H1 (cell line): ENCODE data around the gene CUBN. TPM values are rescaled to one million over a fixed set of nuclear protein-coding genes. Genes with fewer than 3 reads are reported as not detected.

Source experiments
- CTCF ChIA-PET: fragments of 300-600 bp; sonication (Branson Sonifier 250); formaldehyde crosslinking; loops from one replicate; lab custom pipeline; 2021; ENCODE audit not compliant: partially characterized antibody; lab: Charles Lee
- POLR2A ChIA-PET: fragments of 300-600 bp; sonication (Branson Sonifier 250); formaldehyde crosslinking; loops from one replicate; lab custom pipeline; 2021; ENCODE audit warnings: inconsistent platforms; ENCODE audit not compliant: partially characterized antibody; lab: Charles Lee
- DNase-seq, 2 experiments: peaks; one replicate each; pipeline versions ENCODE4 v3.0.0 to v3.0.0-alpha.2; 2010 to 2022; ENCODE audit warnings: low spot score in 2 of 2, low read depth in 1 of 2, mixed read lengths in 1 of 2
- FAIRE-seq: peaks from 2 replicates; lab custom pipeline; 2011; peaks lifted over from hg19 to GRCh38; lab: Jason Lieb, UNC
- H2AFZ ChIP-seq: 2 replicates; pipeline ENCODE4 v1.8.1; 2012; ENCODE audit warnings: low read length, inconsistent platforms
- H2AK5ac ChIP-seq: 2 replicates; pipeline ENCODE4 v1.6.1; 2013; ENCODE audit warnings: low read depth, low read length
- H2BK120ac ChIP-seq: replicated peaks from 2 replicates; pipeline ENCODE3; 2013; ENCODE audit warnings: low read depth, low read length, inconsistent platforms
- H2BK12ac ChIP-seq: 2 replicates; pipeline ENCODE4 v1.6.1; 2013; ENCODE audit warnings: low read depth, low read length
- H2BK15ac ChIP-seq: 2 replicates; pipeline ENCODE4 v1.6.1; 2013; ENCODE audit warnings: low read length
- H2BK20ac ChIP-seq: 2 replicates; pipeline ENCODE4 v1.6.1; 2013; ENCODE audit warnings: low read length
- H2BK5ac ChIP-seq: 2 replicates; pipeline ENCODE4 v1.6.1; 2013; ENCODE audit warnings: low read depth, low read length
- H3K14ac ChIP-seq: 2 replicates; pipeline ENCODE4 v1.6.1; 2013; ENCODE audit warnings: inconsistent platforms; ENCODE audit not compliant: insufficient read length
- H3K18ac ChIP-seq: 2 replicates; pipeline ENCODE4 v1.6.1; 2013; ENCODE audit warnings: low read length; ENCODE audit errors: extremely low read depth
- H3K23ac ChIP-seq: 2 replicates; pipeline ENCODE4 v1.6.1; 2013; ENCODE audit warnings: inconsistent platforms; ENCODE audit not compliant: insufficient read length
- H3K23me2 ChIP-seq: 2 replicates; pipeline ENCODE4 v1.6.1; 2013; ENCODE audit warnings: low read depth, low read length
- H3K27ac ChIP-seq: 2 replicates; pipeline ENCODE4 v1.6.1; 2011; ENCODE audit warnings: low read depth, low read length, inconsistent platforms
- H3K27me3 ChIP-seq, 4 experiments: replicated peaks in 1 of 4; 1 replicate in 1 of 4; 2 replicates in 3 of 4; pipeline versions ENCODE4 v1.6.1 to v1.8.1; 2011 to 2013; ENCODE audit warnings: low read length in 3 of 4, mild to moderate bottlenecking in 3 of 4, inconsistent platforms in 2 of 4, mixed read lengths in 2 of 4, moderate library complexity in 1 of 4; ENCODE audit not compliant: control insufficient read depth in 3 of 4, insufficient read depth in 3 of 4; ENCODE audit errors: extremely low read depth in 1 of 4
- H3K36me3 ChIP-seq, 4 experiments: 2 replicates each; pipeline versions ENCODE4 v1.6.1 to v1.8.1; 2011 to 2013; ENCODE audit warnings: mild to moderate bottlenecking in 4 of 4, low read length in 3 of 4, moderate library complexity in 2 of 4, control low read depth in 1 of 4, inconsistent platforms in 1 of 4; ENCODE audit not compliant: insufficient read depth in 4 of 4, control insufficient read depth in 2 of 4
- H3K4ac ChIP-seq: replicated peaks from 2 replicates; pipeline ENCODE3; 2013; ENCODE audit warnings: low read length, low read depth, mixed read lengths, inconsistent platforms; ENCODE audit not compliant: insufficient read length
- H3K4me1 ChIP-seq, 4 experiments: replicated peaks in 1 of 4; 1 replicate in 1 of 4; 2 replicates in 3 of 4; pipeline versions ENCODE4 v1.6.1 to v1.8.1; 2011 to 2013; ENCODE audit warnings: low read length in 3 of 4, inconsistent platforms in 2 of 4, mixed read lengths in 1 of 4; ENCODE audit not compliant: insufficient read depth in 4 of 4, control insufficient read depth in 3 of 4
- H3K4me2 ChIP-seq, 2 experiments: 2 replicates each; pipeline versions ENCODE4 v1.6.1 to v1.8.1; 2011 to 2013; ENCODE audit warnings: low read depth in 2 of 2, low read length in 2 of 2, control low read depth in 1 of 2, inconsistent platforms in 1 of 2, mild to moderate bottlenecking in 1 of 2; ENCODE audit not compliant: insufficient read depth in 1 of 2
- H3K4me3 ChIP-seq, 4 experiments: fragments of 200-600, 300-600 bp in 1 of 4; sonication (generic), shearing (Covaris generic), sonication (Bioruptor Twin) in 1 of 4; 2 replicates each; pipeline versions ENCODE4 v1.5.1 to v1.8.1; 2011 to 2016; ENCODE audit warnings: low read length in 4 of 4, low read depth in 3 of 4, control low read depth in 2 of 4, inconsistent platforms in 2 of 4, mild to moderate bottlenecking in 2 of 4, mixed read lengths in 1 of 4, moderate library complexity in 1 of 4; ENCODE audit not compliant: insufficient read depth in 2 of 4; ENCODE audit errors: extremely low read depth in 1 of 4
- H3K56ac ChIP-seq: replicated peaks from 2 replicates; pipeline ENCODE3; 2013; ENCODE audit warnings: low read depth, mild to moderate bottlenecking, mixed read lengths, low read length, inconsistent platforms; ENCODE audit not compliant: insufficient read length
- H3K79me1 ChIP-seq: 2 replicates; pipeline ENCODE4 v1.6.1; 2013; ENCODE audit warnings: low read depth, low read length, control low read depth
- H3K79me2 ChIP-seq, 2 experiments: 2 replicates each; pipeline versions ENCODE4 v1.6.1 to v1.8.1; 2012 to 2013; ENCODE audit warnings: low read length in 2 of 2, mild to moderate bottlenecking in 2 of 2, inconsistent platforms in 1 of 2; ENCODE audit not compliant: insufficient read depth in 2 of 2, control insufficient read depth in 1 of 2
- H3K9ac ChIP-seq, 4 experiments: replicated peaks in 1 of 4; 1 replicate in 1 of 4; 2 replicates in 3 of 4; pipeline versions ENCODE4 v1.6.1 to v1.8.1; 2011 to 2013; ENCODE audit warnings: low read depth in 3 of 4, low read length in 3 of 4, control low read depth in 2 of 4, mild to moderate bottlenecking in 2 of 4, moderate library complexity in 2 of 4, inconsistent platforms in 1 of 4; ENCODE audit errors: extremely low read depth in 1 of 4
- H3K9me3 ChIP-seq, 2 experiments: 2 replicates each; pipeline versions ENCODE4 v1.6.1 to v1.8.1; 2012 to 2013; ENCODE audit warnings: mild to moderate bottlenecking in 2 of 2, moderate library complexity in 2 of 2, control low read depth in 1 of 2, inconsistent platforms in 1 of 2, low read depth in 1 of 2, low read length in 1 of 2, mixed read lengths in 1 of 2; ENCODE audit not compliant: insufficient read depth in 2 of 2
- H4K20me1 ChIP-seq, 2 experiments: replicated peaks in 1 of 2; 2 replicates each; pipeline versions ENCODE3 to v1.8.1; 2011 to 2013; ENCODE audit warnings: inconsistent platforms in 2 of 2, low read length in 2 of 2, mild to moderate bottlenecking in 1 of 2; ENCODE audit not compliant: insufficient read depth in 2 of 2, control insufficient read depth in 1 of 2
- H4K5ac ChIP-seq: 2 replicates; pipeline ENCODE4 v1.6.1; 2013; ENCODE audit warnings: low read length, low read depth, mixed read lengths, inconsistent platforms; ENCODE audit not compliant: insufficient read length
- H4K8ac ChIP-seq: 2 replicates; pipeline ENCODE4 v1.8.0; 2013; ENCODE audit warnings: mild to moderate bottlenecking, moderate library complexity, low read length, inconsistent platforms; ENCODE audit not compliant: insufficient read depth; ENCODE audit errors: extremely low read depth
- H4K91ac ChIP-seq: replicated peaks from 2 replicates; pipeline ENCODE3; 2013; ENCODE audit warnings: low read length, mixed read lengths, inconsistent platforms; ENCODE audit not compliant: insufficient read length
- BACH1 ChIP-seq: IDR thresholded peaks from 2 replicates; pipeline ENCODE4 v1.6.1; 2012; ENCODE audit warnings: low read length, improper control_type of control experiment
- BCL11A ChIP-seq, 2 experiments: IDR thresholded peaks; one replicate each; pipeline ENCODE4 v1.6.1; 2011; ENCODE audit warnings: low read depth in 2 of 2, low read length in 2 of 2, mild to moderate bottlenecking in 2 of 2
- CBX5 ChIP-seq: fragments of 300-800, 300-1000 bp; sonication (generic); IDR thresholded peaks from 2 replicates; pipeline ENCODE4 v1.7.1; 2016; ENCODE audit warnings: antibody characterized with exemption, low read length, low read depth
- GTF2F1 ChIP-seq: IDR thresholded peaks from 2 replicates; pipeline ENCODE4 v1.6.1; 2012; ENCODE audit warnings: low read depth, low read length, improper control_type of control experiment, borderline replicate concordance
- HDAC6 ChIP-seq: IDR thresholded peaks from one replicate; pipeline ENCODE4 v1.7.1; 2012; ENCODE audit warnings: low read depth, mild to moderate bottlenecking, inconsistent platforms, low read length, moderate library complexity
- KDM1A ChIP-seq: fragments of 200-600, 300-600 bp; sonication (generic); IDR thresholded peaks from 2 replicates; pipeline ENCODE4 v1.7.1; 2016; ENCODE audit warnings: mild to moderate bottlenecking, low read length, borderline replicate concordance
- NANOG ChIP-seq: IDR thresholded peaks from 2 replicates; pipeline ENCODE4 v1.6.1; 2011; ENCODE audit warnings: low read length, low read depth, mild to moderate bottlenecking, inconsistent platforms; ENCODE audit not compliant: insufficient read depth, poor library complexity, severe bottlenecking
- RNF2 ChIP-seq: fragments of 200-900, 300-1000 bp; sonication (generic); IDR thresholded peaks from 2 replicates; pipeline ENCODE4 v1.7.1; 2016; ENCODE audit warnings: borderline replicate concordance, low read depth, mild to moderate bottlenecking, antibody characterized with exemption, low read length; ENCODE audit not compliant: poor library complexity, severe bottlenecking; ENCODE audit errors: missing control alignments
- SIX5 ChIP-seq: IDR thresholded peaks from 2 replicates; pipeline ENCODE4 v1.6.1; 2011; ENCODE audit warnings: mild to moderate bottlenecking, low read depth, low read length
- SP1 ChIP-seq: IDR thresholded peaks from 2 replicates; pipeline ENCODE4 v1.6.1; 2011; ENCODE audit warnings: low read depth, low read length
- SUZ12 ChIP-seq: fragments of 200-600 bp; sonication (generic); IDR thresholded peaks from 2 replicates; pipeline ENCODE4 v1.6.1; 2012; ENCODE audit warnings: mild to moderate bottlenecking, inconsistent platforms, low read length, moderate library complexity, mixed read lengths
- TCF12 ChIP-seq: IDR thresholded peaks from 2 replicates; pipeline ENCODE4 v1.6.1; 2011; ENCODE audit warnings: low read depth, mild to moderate bottlenecking, low read length
- USF2 ChIP-seq: IDR thresholded peaks from 2 replicates; pipeline ENCODE4 v1.6.1; 2011; ENCODE audit warnings: low read length, improper control_type of control experiment
- YY1 ChIP-seq: IDR thresholded peaks from 2 replicates; pipeline ENCODE4 v1.6.1; 2011; ENCODE audit warnings: low read depth, mild to moderate bottlenecking, low read length
- ZNF274 ChIP-seq: IDR thresholded peaks from 2 replicates; pipeline ENCODE4 v1.7.0; 2012; ENCODE audit warnings: low read length, borderline replicate concordance; ENCODE audit errors: extremely low read depth
- polyA plus RNA-seq, 7 experiments: library from polyadenylated mRNA; depleted of rRNA in 3 of 7; stranded (reverse) in 5 of 7; unstranded in 2 of 7; fragments of >200 nt in 5 of 7; fragments of 200-250 nt in 2 of 7; gene quantifications; 1 replicate in 5 of 7; 2 replicates in 1 of 7; 4 replicates in 1 of 7; pipeline versions ENCODE4 v1.2.1 to v1.2.3, GENCODE V29; 2011 to 2013; ENCODE audit warnings: missing spikeins in 2 of 7, mixed read lengths in 2 of 7
- total RNA-seq: library from RNA; stranded (reverse); fragmentation: NEBNext Ultra II Directional; extraction: Animal tissue kit (Norgen Biotek cat#: 25700); gene quantifications from 2 replicates; pipeline ENCODE4 v1.2.1, GENCODE V29; 2021

Gene CUBN
- total and polyA plus RNA-seq, 2 of the 8 experiments (the other 6 are each of a cell fraction or from before 2014, with no cell fraction given): 0.04 to 0.08 TPM

GRCh38 chr10:17094844-17095243, 34.8 kb downstream of the CUBN start:
- no peak overlapping the region for H3K4me2 ChIP-seq
- ChIA-PET CTCF (no interaction called here), POLR2A (no interaction called here)
- no peak overlapping the region for H3K4me3 ChIP-seq
- no peaks in the 10 kb centered on the region for H3K79me1 ChIP-seq
- no peaks in the 10 kb centered on the region for H3K23me2 ChIP-seq
- no peak overlapping the region for H2BK12ac ChIP-seq
- H4K91ac ChIP-seq: no peak overlapping the region
- DNase-seq (no peak), FAIRE-seq (no peak)
- H2BK15ac ChIP-seq: no peak overlapping the region
- H2AFZ ChIP-seq: no peak overlapping the region
- H3K23ac ChIP-seq: no peak overlapping the region
- H4K5ac ChIP-seq: no peak overlapping the region
- H3K27me3 ChIP-seq: no peaks in the 10 kb centered on the region
- no peak overlapping the region for H3K56ac ChIP-seq
- no peak overlapping the region for H3K9ac ChIP-seq
- no peaks in the 10 kb centered on the region for H4K20me1 ChIP-seq
- no peak overlapping the region for H3K18ac ChIP-seq
- H2AK5ac ChIP-seq: no peak overlapping the region
- H3K9me3 ChIP-seq: peaks cover 0 to 2% of the 10 kb centered on the region in 2 experiments; a peak in 1 of 4 replicates
- H3K4ac ChIP-seq: no peak overlapping the region
- no peaks in the 10 kb centered on the region for H3K79me2 ChIP-seq
- no peak overlapping the region for H3K27ac ChIP-seq
- H3K4me1 ChIP-seq: no peaks in the 10 kb centered on the region
- no peak overlapping the region for H2BK120ac ChIP-seq
- H3K36me3 ChIP-seq: no peaks in the 10 kb centered on the region; a peak in 1 of 8 replicates
- no peak overlapping the region for H4K8ac ChIP-seq
- no peak overlapping the region for H3K14ac ChIP-seq
- H2BK20ac ChIP-seq: no peak overlapping the region
- no peak overlapping the region for H2BK5ac ChIP-seq
- TF ChIP-seq BACH1 (no peak), BCL11A (IDR thresholded peaks at IDR 0.05; ENCODE audit: low read depth in 2 of 2, low read length in 2 of 2) (no peak), RNF2 (no peak), ZNF274 (no peak), TCF12 (no peak), SP1 (no peak), SIX5 (no peak), CBX5 (no peak), HDAC6 (no peak), NANOG (no peak), KDM1A (no peak), YY1 (no peak), USF2 (no peak), GTF2F1 (no peak), SUZ12 (no peak)
